Activated naive CD4-positive, alpha-beta T cell treated with anti-CD3 and anti-CD28 coated beads, Interleukin-2, amount 50 U/mL, for 72 hours (primary cell): ENCODE data around the gene HIPK2. TPM values are rescaled to one million over a fixed set of nuclear protein-coding genes. Genes with fewer than 3 reads are reported as not detected.

Source experiments
- ATAC-seq, 2 donors: fragments of 150-1000 bp; cut with Tn5 transposase; 2 replicates each; pipeline ENCODE4 v1.10.0; 2021; ENCODE audit warnings: mild to moderate bottlenecking in 2 of 2, moderate library complexity in 2 of 2
- DNase-seq, 2 donors: peaks; one replicate each; pipeline ENCODE4 v3.0.0; 2021 to 2022; ENCODE audit warnings: low spot score in 2 of 2
- H3K27ac Mint-ChIP-seq, 2 donors: one replicate each; pipeline ENCODE4 v1.8.0; 2022; ENCODE audit warnings: mild to moderate bottlenecking in 2 of 2, mixed read lengths in 2 of 2
- H3K36me3 Mint-ChIP-seq, 2 donors: one replicate each; pipeline ENCODE4 v1.8.0; 2022; ENCODE audit warnings: mixed read lengths in 2 of 2
- H3K9me3 Mint-ChIP-seq, 2 donors: one replicate each; pipeline ENCODE4 v1.8.0; 2022; ENCODE audit warnings: mixed read lengths in 2 of 2
- total RNA-seq, 2 donors: library from RNA; stranded (reverse); gene quantifications; one replicate each; pipeline ENCODE4 v1.2.3, GENCODE V29; 2022

Gene HIPK2
- total RNA-seq, 2 donors from 2014 or later: 12.8 to 20.9 TPM

- H3K9me3 Mint-ChIP-seq: no peaks in the 10 kb centered on the region
- H3K27ac Mint-ChIP-seq: no peak overlapping the region
- DNase-seq (no peak), ATAC-seq (no peak)
- no peaks in the 10 kb centered on the region for H3K36me3 Mint-ChIP-seq
Observed at GRCh38 chr7:139541600-139542307, 236.0 kb downstream of the HIPK2 start.

GRCh38 chr7:139540203-139540602, 237.6 kb downstream of the HIPK2 start:
- ATAC-seq (no peak), DNase-seq (no peak)
- H3K9me3 Mint-ChIP-seq: no peaks in the 10 kb centered on the region
- no peaks in the 10 kb centered on the region for H3K36me3 Mint-ChIP-seq
- H3K27ac Mint-ChIP-seq: no peak overlapping the region

- no peaks in the 10 kb centered on the region for H3K9me3 Mint-ChIP-seq
- DNase-seq (no peak), ATAC-seq (no peak)
- no peaks in the 10 kb centered on the region for H3K36me3 Mint-ChIP-seq
- no peak overlapping the region for H3K27ac Mint-ChIP-seq
Observed at GRCh38 chr7:139538881-139539635, 238.7 kb downstream of the HIPK2 start.

GRCh38 chr7:139536152-139536551, 241.6 kb downstream of the HIPK2 start:
- no peak for ATAC-seq
- Mint-ChIP-seq H3K36me3 (no peaks in the 10 kb centered on the region), H3K9me3 (no peaks in the 10 kb centered on the region), H3K27ac (no peak overlapping the region)
- no peak for DNase-seq

GRCh38 chr7:139534966-139535651, 242.7 kb downstream of the HIPK2 start:
- DNase-seq (no peak), ATAC-seq (no peak)
- no peak overlapping the region for H3K27ac Mint-ChIP-seq
- H3K36me3 Mint-ChIP-seq: no peaks in the 10 kb centered on the region
- H3K9me3 Mint-ChIP-seq: no peaks in the 10 kb centered on the region

GRCh38 chr7:139534096-139534495, 243.7 kb downstream of the HIPK2 start:
- ATAC-seq (no peak), DNase-seq (no peak)
- Mint-ChIP-seq H3K9me3 (no peaks in the 10 kb centered on the region), H3K27ac (no peak overlapping the region), H3K36me3 (no peaks in the 10 kb centered on the region)

GRCh38 chr7:139532636-139533155, 245.1 kb downstream of the HIPK2 start:
- Mint-ChIP-seq H3K27ac (no peak overlapping the region), H3K9me3 (peaks cover 0 to 6% of the 10 kb centered on the region in 2 donors), H3K36me3 (no peaks in the 10 kb centered on the region)
- ATAC-seq: no peak
- DNase-seq: no peak

- no peak for DNase-seq
Observed at GRCh38 chr7:139531094-139531493, 246.7 kb downstream of the HIPK2 start.

GRCh38 chr7:139526578-139527544, 250.9 kb downstream of the HIPK2 start:
- no peak overlapping the region for H3K27ac Mint-ChIP-seq
- ATAC-seq: peak in 1 of 2 donors; percentile 53
- H3K9me3 Mint-ChIP-seq: peaks cover 0 to 6% of the 10 kb centered on the region in 2 donors
- no peak for DNase-seq
- H3K36me3 Mint-ChIP-seq: peaks cover 3 to 5% of the 10 kb centered on the region in 2 donors

More at GRCh38 chr7:139531094-139531493, 246.7 kb downstream of the HIPK2 start:
- peaks cover 0 to 6% of the 10 kb centered on the region in 2 donors for H3K9me3 Mint-ChIP-seq
- H3K36me3 Mint-ChIP-seq: peaks cover 0 to 5% of the 10 kb centered on the region in 2 donors
- ATAC-seq: no peak
- no peak overlapping the region for H3K27ac Mint-ChIP-seq

- H3K9me3 Mint-ChIP-seq: peaks cover 0 to 6% of the 10 kb centered on the region in 2 donors
- no peak for ATAC-seq
- no peak for DNase-seq
- H3K36me3 Mint-ChIP-seq: peaks cover 5 to 10% of the 10 kb centered on the region in 2 donors
- no peak overlapping the region for H3K27ac Mint-ChIP-seq
Observed at GRCh38 chr7:139525750-139526149, 252.0 kb downstream of the HIPK2 start.

GRCh38 chr7:139525239-139525638, 252.6 kb downstream of the HIPK2 start:
- no peak for ATAC-seq
- H3K36me3 Mint-ChIP-seq: peaks cover 5 to 10% of the 10 kb centered on the region in 2 donors

GRCh38 chr7:139523968-139524815, 253.6 kb downstream of the HIPK2 start:
- Mint-ChIP-seq H3K36me3 (peaks cover 5 to 10% of the 10 kb centered on the region in 2 donors), H3K9me3 (peaks cover 0 to 6% of the 10 kb centered on the region in 2 donors), H3K27ac (no peak overlapping the region)
- ATAC-seq (no peak), DNase-seq (no peak)

More at GRCh38 chr7:139525239-139525638, 252.6 kb downstream of the HIPK2 start:
- Mint-ChIP-seq H3K27ac (no peak overlapping the region), H3K9me3 (peaks cover 0 to 6% of the 10 kb centered on the region in 2 donors)
- no peak for DNase-seq

- no peak within 1 kb of the TSS for H3K27ac Mint-ChIP-seq
- DNase-seq (peak in 1 of 2 donors; percentile 24), ATAC-seq (peak in 1 of 2 donors; percentile 78)
- peaks cover 0 to 4% of the 10 kb centered on the region in 2 donors for H3K9me3 Mint-ChIP-seq
- H3K36me3 Mint-ChIP-seq: peaks cover 5 to 10% of the 10 kb centered on the region in 2 donors
Observed at GRCh38 chr7:139523199-139523941, 254.4 kb downstream of the HIPK2 start, which contains the start of gene CLEC2L. Gene CLEC2L (plus strand): TSS chr7:139523685. CDS start chr7:139523928, 243 bp downstream.

- no peak for DNase-seq
- ATAC-seq: no peak
- no peak overlapping the region for H3K27ac Mint-ChIP-seq
- no peaks in the 10 kb centered on the region for H3K9me3 Mint-ChIP-seq
- H3K36me3 Mint-ChIP-seq: peaks cover 5 to 10% of the 10 kb centered on the region in 2 donors
Observed at GRCh38 chr7:139522830-139523198, 255.0 kb downstream of the HIPK2 start.
